Endodermal cell (in vitro differentiated cells): ENCODE data around the gene DCUN1D1. TPM values are rescaled to one million over a fixed set of nuclear protein-coding genes. Genes with fewer than 3 reads are reported as not detected.

ENCODE experiments used
- DNase-seq: peaks from one replicate; pipeline ENCODE4 v3.0.0-alpha.2; 2017
- H3K27ac ChIP-seq: 2 replicates; pipeline ENCODE4 v1.5.1; 2013; ENCODE audit warnings: mild to moderate bottlenecking, low read depth, low read length, moderate library complexity
- H3K27me3 ChIP-seq: 2 replicates; pipeline ENCODE4 v1.6.1; 2013; ENCODE audit warnings: mild to moderate bottlenecking, low read length, moderate library complexity; ENCODE audit not compliant: insufficient read depth, control insufficient read depth, poor library complexity, severe bottlenecking
- H3K36me3 ChIP-seq: 2 replicates; pipeline ENCODE4 v1.7.0; 2013; ENCODE audit warnings: mild to moderate bottlenecking, low read length, moderate library complexity; ENCODE audit not compliant: control insufficient read depth, insufficient read depth
- H3K4me1 ChIP-seq: one replicate; pipeline ENCODE4 v1.7.0; 2013; ENCODE audit warnings: low read length; ENCODE audit not compliant: control insufficient read depth, insufficient read depth
- H3K4me3 ChIP-seq: 2 replicates; pipeline ENCODE4 v1.5.1; 2013; ENCODE audit warnings: mild to moderate bottlenecking, low read length, moderate library complexity
- H3K9ac ChIP-seq: 2 replicates; pipeline ENCODE4 v1.6.1; 2013; ENCODE audit warnings: mild to moderate bottlenecking, low read length, moderate library complexity; ENCODE audit not compliant: poor library complexity, severe bottlenecking; ENCODE audit errors: extremely low read depth
- H3K9me3 ChIP-seq: 2 replicates; pipeline ENCODE4 v1.6.1; 2013; ENCODE audit warnings: mild to moderate bottlenecking, low read length, moderate library complexity; ENCODE audit not compliant: control insufficient read depth
- H3K27ac Mint-ChIP-seq: 2 replicates; pipeline ENCODE4 v1.8.0; 2020; ENCODE audit warnings: mixed read lengths
- H3K27me3 Mint-ChIP-seq: 2 replicates; pipeline ENCODE4 v1.8.0; 2021; ENCODE audit warnings: mild to moderate bottlenecking, mixed read lengths; ENCODE audit not compliant: insufficient read depth
- H3K36me3 Mint-ChIP-seq: 2 replicates; pipeline ENCODE4 v1.8.0; 2020; ENCODE audit warnings: low read depth, mixed read lengths
- H3K4me1 Mint-ChIP-seq: 2 replicates; pipeline ENCODE4 v1.8.0; 2020; ENCODE audit warnings: mixed read lengths
- H3K4me3 Mint-ChIP-seq: 2 replicates; pipeline ENCODE4 v1.8.0; 2020; ENCODE audit warnings: mild to moderate bottlenecking, moderate library complexity, mixed read lengths
- H3K9me3 Mint-ChIP-seq: 2 replicates; pipeline ENCODE4 v1.8.0; 2020; ENCODE audit warnings: mild to moderate bottlenecking, mixed read lengths
- CTCF ChIP-seq: fragments of 200-600 bp; sonication (generic); conservative IDR thresholded peaks from 2 replicates; pipeline ENCODE4 v1.5.0; 2021; ENCODE audit warnings: antibody characterized with exemption, mild to moderate bottlenecking
- WGBS, 2 experiments: methylation state at CpG; one replicate each; pipeline versions ENCODE4 v1.1.5 to v1.1.7; 2013; ENCODE audit warnings: missing lambda C conversion rate in 2 of 2, mixed read lengths in 1 of 2; ENCODE audit not compliant: insufficient coverage in 1 of 2, insufficient read length in 1 of 2; 5-methylcytosine and 5-hydroxymethylcytosine counted together
- total RNA-seq, 2 donors: library from RNA; stranded (reverse); fragmentation: NEBNext Ultra II Directional in 1 of 2; extraction: Animal tissue kit (Norgen Biotek cat#: 25700) in 1 of 2; gene quantifications; 2 replicates in 1 of 2; 3 replicates in 1 of 2; pipeline ENCODE4 v1.2.1, GENCODE V29; 2021

DCUN1D1 gene
- total RNA-seq, 2 donors from 2014 or later, result 59.6 to 65.6 TPM

- no peak overlapping the region for H3K9ac ChIP-seq
- Mint-ChIP-seq H3K4me3 (no peak overlapping the region), H3K36me3 (peaks cover 41% of the 10 kb centered on the region), H3K27ac (no peak overlapping the region), H3K9me3 (no peaks in the 10 kb centered on the region), H3K4me1 (peaks cover 4% of the 10 kb centered on the region), H3K27me3 (no peaks in the 10 kb centered on the region)
- no peak for DNase-seq
- no peaks in the 10 kb centered on the region for H3K4me1 ChIP-seq
- WGBS, 2 experiments, result 90 to 92% methylated on average over 6 of the region's 6 CpGs
- TF ChIP-seq CTCF, result no peak
- no peak overlapping the region for H3K4me3 ChIP-seq
- no peak overlapping the region for H3K27ac ChIP-seq
- H3K9me3 ChIP-seq, result no peaks in the 10 kb centered on the region
- H3K36me3 ChIP-seq, result peaks cover 19% of the 10 kb centered on the region
- H3K27me3 ChIP-seq, result no peaks in the 10 kb centered on the region
Measured at GRCh38 chr3:183013856-183014255, 33.5 kb upstream of the DCUN1D1 start.

DNA sequence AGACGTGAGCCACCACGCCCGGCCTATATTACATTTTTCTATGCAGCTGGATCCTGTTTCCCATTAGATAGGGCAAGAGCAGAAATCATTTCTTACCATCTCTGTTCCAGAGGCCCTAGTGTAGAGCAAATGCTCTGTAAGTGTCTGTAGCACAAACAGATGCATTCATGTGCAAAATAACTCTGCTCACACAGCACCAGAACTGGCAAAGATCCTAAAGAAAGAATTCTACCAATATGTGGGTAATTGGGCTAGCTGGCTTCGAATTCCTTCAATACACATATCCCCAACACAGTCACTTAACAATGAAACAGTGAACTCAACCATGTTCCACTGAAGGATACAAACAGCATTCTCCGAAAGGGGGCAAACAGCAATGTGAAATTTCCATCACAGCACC, 32.7 kb upstream of the DCUN1D1 start:
- Mint-ChIP-seq H3K36me3 (peaks cover 35% of the 10 kb centered on the region), H3K27me3 (no peaks in the 10 kb centered on the region), H3K4me1 (peaks cover 4% of the 10 kb centered on the region), H3K4me3 (no peak overlapping the region), H3K9me3 (no peaks in the 10 kb centered on the region), H3K27ac (no peak overlapping the region)
- no peak for TF ChIP-seq CTCF
- Histone ChIP-seq H3K27ac (no peak overlapping the region), H3K9ac (no peak overlapping the region), H3K4me1 (no peaks in the 10 kb centered on the region), H3K27me3 (no peaks in the 10 kb centered on the region), H3K36me3 (peaks cover 15% of the 10 kb centered on the region), H3K4me3 (no peak overlapping the region), H3K9me3 (no peaks in the 10 kb centered on the region)
- DNase-seq, result no peak
- 84 to 92% methylated on average over 4 to 5 of the region's 5 CpGs for WGBS, 2 experiments

DNA sequence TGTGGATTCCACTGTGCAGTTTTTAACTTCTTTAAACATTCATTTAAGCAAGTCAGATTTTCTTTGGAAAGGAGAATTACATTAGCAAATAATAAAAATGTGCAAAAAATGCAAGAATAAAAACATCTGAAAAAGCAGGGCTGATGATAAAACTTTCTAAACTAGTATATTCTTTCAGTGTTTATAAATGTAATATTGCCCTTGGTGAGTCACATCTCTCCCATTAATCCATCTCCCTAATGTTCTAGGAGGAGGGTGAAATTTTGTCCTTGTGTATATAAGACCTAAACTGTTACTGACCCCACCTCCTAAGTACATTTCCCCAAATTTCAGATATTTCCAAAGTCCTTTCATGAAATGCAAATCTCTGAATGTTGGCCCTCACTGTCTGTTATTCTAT, 28.5 kb upstream of the DCUN1D1 start:
- H3K4me1 ChIP-seq, result no peaks in the 10 kb centered on the region
- H3K27ac ChIP-seq, result no peak overlapping the region
- H3K9ac ChIP-seq, result no peak overlapping the region
- H3K27me3 ChIP-seq, result no peaks in the 10 kb centered on the region
- Mint-ChIP-seq H3K27me3 (no peaks in the 10 kb centered on the region), H3K9me3 (no peaks in the 10 kb centered on the region), H3K36me3 (peaks cover 10% of the 10 kb centered on the region), H3K27ac (no peak overlapping the region), H3K4me3 (no peak overlapping the region), H3K4me1 (peaks cover 19% of the 10 kb centered on the region)
- H3K36me3 ChIP-seq, result no peaks in the 10 kb centered on the region
- H3K4me3 ChIP-seq, result no peak overlapping the region
- H3K9me3 ChIP-seq, result no peaks in the 10 kb centered on the region
- no peak for DNase-seq
- no peak for TF ChIP-seq CTCF
